Activated CD4-positive, alpha-beta memory T cell treated with anti-CD3 and anti-CD28 coated beads for 36 hours (primary cell): ENCODE data around the gene B3GNT2. TPM values are rescaled to one million over a fixed set of nuclear protein-coding genes. Genes with fewer than 3 reads are reported as not detected.
"Not testable (repeated sequence)": the region's sequence is repeated elsewhere in the genome, so short reads cannot be mapped to it uniquely, and the experiment has no call there.

Experiments
- CTCF ChIA-PET: fragments of 350-600 bp; sonication (Branson Sonifier 250); formaldehyde crosslinking; loops from one replicate; lab custom pipeline; 2021; ENCODE audit warnings: antibody characterized with exemption, inconsistent platforms; lab: Charles Lee
- POLR2A ChIA-PET: fragments of 350-600 bp; sonication (Branson Sonifier 250); formaldehyde crosslinking; loops from one replicate; lab custom pipeline; 2021; ENCODE audit warnings: antibody characterized with exemption; lab: Charles Lee
- DNase-seq: peaks from one replicate; pipeline ENCODE4 v3.0.0-alpha.2; 2020
- H3K27ac Mint-ChIP-seq: one replicate; pipeline ENCODE4 v1.8.0; 2021; ENCODE audit warnings: mixed read lengths
- H3K27me3 Mint-ChIP-seq: one replicate; pipeline ENCODE4 v1.8.0; 2021; ENCODE audit warnings: mixed read lengths
- H3K36me3 Mint-ChIP-seq: one replicate; pipeline ENCODE4 v1.8.0; 2021; ENCODE audit warnings: mixed read lengths
- H3K4me1 Mint-ChIP-seq: one replicate; pipeline ENCODE4 v1.8.0; 2021; ENCODE audit warnings: low read depth, mixed read lengths
- H3K4me3 Mint-ChIP-seq: one replicate; pipeline ENCODE4 v1.8.0; 2021; ENCODE audit warnings: mild to moderate bottlenecking, mixed read lengths
- H3K9me3 Mint-ChIP-seq: one replicate; pipeline ENCODE4 v1.8.0; 2021; ENCODE audit warnings: mixed read lengths
- intact Hi-C: fragments of 100-400 bp; cut with micrococcal nuclease; formaldehyde crosslinking; loops from one replicate; pipeline ENCODE4 v1.15.1; 2023
- microRNA-seq: library from miRNA; unstranded; fragments of <30 nt; microRNA quantifications from one replicate; pipeline ENCODE4 v1.2.0, GENCODE V29; 2022; ENCODE audit warnings: borderline number of aligned reads, borderline microRNAs expressed, borderline replicate concordance
- total RNA-seq, 2 experiments: library from RNA; stranded (reverse); gene quantifications; one replicate each; pipeline ENCODE4 v1.2.3, GENCODE V29; 2021

Gene B3GNT2
- total RNA-seq, 2 experiments from 2014 or later = 26.6 to 26.9 TPM

GRCh38 chr2:62264186-62264585 lies 68.3 kb downstream of the B3GNT2 start:
- Mint-ChIP-seq H3K27me3 (no peaks in the 10 kb centered on the region), H3K36me3 (no peaks in the 10 kb centered on the region), H3K27ac (no peak overlapping the region), H3K4me3 (no peak overlapping the region), H3K9me3 (peaks cover 6% of the 10 kb centered on the region), H3K4me1 (no peaks in the 10 kb centered on the region)
- ChIA-PET POLR2A (interaction anchor here (0.6 kb wide), 1 partner anchor 225 kb away, joined by 3 read pairs; no protein-coding TSS in a partner anchor), CTCF (no interaction called here)
- intact Hi-C loops = no loop called here
- no peak for DNase-seq

DNA sequence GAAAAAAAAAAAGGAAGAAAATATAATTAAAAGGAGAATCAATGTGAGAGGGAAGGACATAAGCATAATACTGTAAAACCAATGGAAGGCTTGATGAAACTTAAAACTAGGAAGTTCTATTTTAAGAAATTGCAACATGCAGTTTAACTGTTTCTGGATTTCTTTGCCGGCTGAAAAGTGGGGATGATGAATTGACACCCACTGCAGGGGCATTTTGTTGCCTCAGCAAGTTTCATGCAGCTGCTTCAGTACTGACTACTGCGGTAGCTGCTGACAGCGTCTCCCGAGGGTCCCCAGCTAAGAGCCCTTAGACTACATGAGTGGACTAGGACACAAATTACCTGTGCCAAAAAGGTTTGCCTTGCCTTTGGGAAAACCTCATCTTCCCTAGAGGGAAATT lies 69.2 kb downstream of the B3GNT2 start:
- intact Hi-C loops = no loop called here
- H3K4me1 Mint-ChIP-seq = no peaks in the 10 kb centered on the region
- peaks cover 6% of the 10 kb centered on the region for H3K9me3 Mint-ChIP-seq
- H3K27me3 Mint-ChIP-seq = no peaks in the 10 kb centered on the region
- CTCF ChIA-PET = interaction anchor here (0.9 kb wide), 1 partner anchor 100 kb away, joined by 3 read pairs; no protein-coding TSS in a partner anchor
- DNase-seq = no peak
- H3K27ac Mint-ChIP-seq = no peak overlapping the region
- POLR2A ChIA-PET = no interaction called here
- no peaks in the 10 kb centered on the region for H3K36me3 Mint-ChIP-seq
- no peak overlapping the region for H3K4me3 Mint-ChIP-seq

GRCh38 chr2:62266433-62267038 lies 70.6 kb downstream of the B3GNT2 start:
- H3K27ac Mint-ChIP-seq = no peak overlapping the region

GRCh38 chr2:62267696-62268095 lies 71.8 kb downstream of the B3GNT2 start:
- POLR2A ChIA-PET = no interaction called here
- intact Hi-C loops = no loop called here
- no peak for DNase-seq
- no peaks in the 10 kb centered on the region for H3K4me1 Mint-ChIP-seq
- H3K4me3 Mint-ChIP-seq = no peak overlapping the region
- no peaks in the 10 kb centered on the region for H3K36me3 Mint-ChIP-seq
- no peak overlapping the region for H3K27ac Mint-ChIP-seq
- CTCF ChIA-PET = no interaction called here
- H3K9me3 Mint-ChIP-seq = peaks cover 6% of the 10 kb centered on the region
- no peaks in the 10 kb centered on the region for H3K27me3 Mint-ChIP-seq

More at GRCh38 chr2:62266433-62267038, 70.6 kb downstream of the B3GNT2 start:
- no peak overlapping the region for H3K4me3 Mint-ChIP-seq
- CTCF ChIA-PET = no interaction called here
- H3K9me3 Mint-ChIP-seq = peaks cover 6% of the 10 kb centered on the region
- intact Hi-C loops = no loop called here
- H3K4me1 Mint-ChIP-seq = no peaks in the 10 kb centered on the region
- DNase-seq = no peak
- POLR2A ChIA-PET = no interaction called here
- H3K27me3 Mint-ChIP-seq = no peaks in the 10 kb centered on the region
- no peaks in the 10 kb centered on the region for H3K36me3 Mint-ChIP-seq

DNA sequence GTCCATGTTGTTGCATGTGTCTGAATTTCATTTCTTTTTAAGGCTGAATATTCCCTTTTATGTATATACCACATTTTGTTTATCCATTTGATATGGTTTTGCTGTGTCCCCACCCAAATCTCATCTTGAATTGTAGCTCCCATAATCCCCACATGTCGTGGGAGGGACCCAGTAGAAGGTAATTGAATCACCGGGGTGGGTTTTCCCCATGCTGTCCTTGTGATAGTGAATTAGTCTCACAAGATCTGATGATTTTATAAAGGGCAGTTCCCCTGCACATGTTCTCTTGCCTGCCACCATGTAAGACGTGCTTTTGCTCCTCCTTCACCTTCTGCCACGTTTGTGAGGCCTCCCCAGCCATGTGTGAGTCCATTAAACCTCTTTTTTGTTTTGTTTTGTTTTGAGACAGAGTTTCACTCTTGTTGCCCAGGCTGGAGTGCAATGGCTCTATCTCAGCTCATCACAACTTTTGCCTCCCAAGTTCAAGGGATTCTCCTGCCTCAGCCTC lies 72.8 kb downstream of the B3GNT2 start:
- H3K27me3 Mint-ChIP-seq, DNase-seq, H3K4me1 Mint-ChIP-seq, intact Hi-C loops, H3K36me3 Mint-ChIP-seq, POLR2A ChIA-PET, H3K4me3 Mint-ChIP-seq, CTCF ChIA-PET, H3K9me3 Mint-ChIP-seq, H3K27ac Mint-ChIP-seq: not testable (repeated sequence)

DNA sequence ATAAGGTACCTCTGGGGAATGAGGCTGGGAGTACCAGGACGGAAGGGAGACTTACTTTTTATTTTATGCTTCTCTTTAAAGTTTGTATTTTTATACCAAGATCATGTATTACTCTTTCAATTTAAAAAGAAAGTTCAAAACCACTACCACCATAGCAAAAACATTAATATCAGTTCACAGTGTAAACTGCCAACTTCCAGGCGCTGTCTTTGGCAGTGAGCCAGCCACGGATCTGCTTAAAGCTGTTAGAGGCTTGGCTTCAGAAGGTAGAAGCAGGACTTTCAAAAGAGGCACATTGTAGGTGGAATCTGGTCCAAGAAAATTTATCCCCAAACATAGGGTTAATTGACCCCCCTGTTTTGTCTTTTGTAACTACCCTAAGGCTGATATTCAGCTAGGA lies 74.8 kb downstream of the B3GNT2 start:
- ChIA-PET POLR2A (no interaction called here), CTCF (no interaction called here)
- DNase-seq = no peak
- Mint-ChIP-seq H3K36me3 (no peaks in the 10 kb centered on the region), H3K9me3 (peaks cover 6% of the 10 kb centered on the region), H3K27ac (no peak overlapping the region), H3K27me3 (no peaks in the 10 kb centered on the region), H3K4me1 (no peaks in the 10 kb centered on the region), H3K4me3 (no peak overlapping the region)
- intact Hi-C loops = no loop called here

Small RNAs within 50 kb of the gene (microRNA-seq; reads per million reads assigned to microRNA genes)
- gene MIR5192 = not detected
